ENCODE data around the gene SPATA17.

DNA sequence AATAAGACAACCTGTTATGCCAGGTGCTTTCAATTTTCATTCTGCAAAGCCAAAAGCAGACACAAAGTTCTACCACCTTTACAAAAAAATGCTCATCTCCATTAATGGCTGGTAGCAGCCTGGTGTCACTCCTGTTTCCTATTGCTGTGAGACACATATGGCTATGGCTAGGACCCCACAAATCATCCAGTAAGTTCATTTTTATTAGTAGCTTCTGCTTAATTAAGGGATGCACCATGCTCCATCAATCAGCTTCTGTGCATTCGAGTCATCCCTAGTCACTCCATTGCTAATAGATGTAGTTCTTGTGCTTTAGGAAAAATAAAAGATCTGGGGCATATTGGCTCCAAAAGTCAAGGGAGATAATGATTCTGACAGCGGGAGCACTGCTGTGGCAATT lies 257.2 kb downstream of the SPATA17 start:
- TF ChIP-seq CTCF (IDR thresholded peaks at IDR 0.05 in 4 of 5, conservative IDR thresholded peaks at IDR 0.05 in 1 of 5) (no peak), POLR2A (IDR thresholded peaks at IDR 0.05) (no peak)
